ENCODE measurements around the gene NOXA1.
"Not testable (repeated sequence)": the region's sequence is repeated elsewhere in the genome, so short reads cannot be mapped to it uniquely, and the experiment has no call there.

NOXA1 gene, protein sequence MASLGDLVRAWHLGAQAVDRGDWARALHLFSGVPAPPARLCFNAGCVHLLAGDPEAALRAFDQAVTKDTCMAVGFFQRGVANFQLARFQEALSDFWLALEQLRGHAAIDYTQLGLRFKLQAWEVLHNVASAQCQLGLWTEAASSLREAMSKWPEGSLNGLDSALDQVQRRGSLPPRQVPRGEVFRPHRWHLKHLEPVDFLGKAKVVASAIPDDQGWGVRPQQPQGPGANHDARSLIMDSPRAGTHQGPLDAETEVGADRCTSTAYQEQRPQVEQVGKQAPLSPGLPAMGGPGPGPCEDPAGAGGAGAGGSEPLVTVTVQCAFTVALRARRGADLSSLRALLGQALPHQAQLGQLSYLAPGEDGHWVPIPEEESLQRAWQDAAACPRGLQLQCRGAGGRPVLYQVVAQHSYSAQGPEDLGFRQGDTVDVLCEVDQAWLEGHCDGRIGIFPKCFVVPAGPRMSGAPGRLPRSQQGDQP

DNA sequence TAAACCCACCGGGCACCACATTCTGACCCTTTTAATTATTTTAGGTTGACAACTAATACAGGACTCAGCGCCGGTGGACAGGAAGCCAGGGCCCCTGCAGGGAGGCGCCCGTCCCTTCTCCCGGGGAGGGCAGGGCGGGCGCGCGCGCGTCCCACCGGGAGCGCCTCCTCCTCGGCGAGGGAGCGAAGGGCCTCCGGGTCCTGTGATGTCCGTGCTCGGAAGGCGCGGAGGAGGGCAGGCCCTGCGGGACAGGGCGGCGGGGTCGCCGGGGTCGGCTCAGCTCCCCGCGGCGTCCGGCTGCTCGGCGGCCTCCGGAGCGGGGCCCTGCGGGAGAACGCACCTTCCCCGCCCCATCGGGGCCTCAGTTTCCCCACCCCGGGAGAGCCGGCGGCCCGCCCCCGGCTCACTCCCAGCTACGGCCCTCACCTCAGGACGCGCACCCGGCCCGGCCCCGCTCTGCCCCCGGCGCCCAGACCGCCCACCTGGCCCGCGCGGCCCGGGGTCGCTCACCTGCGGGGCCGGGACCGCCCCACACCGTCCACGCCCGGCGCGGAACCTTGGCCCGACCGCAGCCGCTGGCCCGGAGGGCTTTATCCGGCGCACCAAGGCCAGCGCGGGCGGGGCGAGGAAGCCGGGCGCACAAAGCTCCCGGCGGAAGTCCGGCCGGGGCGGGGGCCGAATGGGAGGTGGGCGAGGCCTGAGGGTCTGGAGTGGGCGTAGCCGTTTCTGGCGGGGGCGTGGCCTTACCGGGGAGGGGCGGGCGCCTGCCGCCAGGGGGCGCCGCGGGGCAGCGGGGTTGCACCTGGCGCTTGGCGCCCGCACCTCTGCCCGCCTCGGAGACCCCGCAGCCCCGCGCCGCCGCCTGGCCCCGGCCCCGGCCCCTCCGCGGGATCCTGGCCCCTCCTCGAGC is at the start of gene NOXA1, which contains the start of gene EXD3:
Gene NOXA1, plus strand, starts transcription at position 790 of the 910 bp plus-strand sequence. CDS start 137 bp downstream, outside the sequence.
Gene EXD3, minus strand, starts transcription at position 559 of the 910 bp plus-strand sequence. CDS start 27,805 bp downstream, outside the sequence.
- DNase-seq: peak; percentile 80

- DNase-seq: peak; percentile 70
Observed at GRCh38 chr9:137373611-137373980, 49.6 kb upstream of the NOXA1 start.

GRCh38 chr9:137374131-137374845 is 48.9 kb upstream of the NOXA1 start:
- peak; percentile 47 for DNase-seq

DNA sequence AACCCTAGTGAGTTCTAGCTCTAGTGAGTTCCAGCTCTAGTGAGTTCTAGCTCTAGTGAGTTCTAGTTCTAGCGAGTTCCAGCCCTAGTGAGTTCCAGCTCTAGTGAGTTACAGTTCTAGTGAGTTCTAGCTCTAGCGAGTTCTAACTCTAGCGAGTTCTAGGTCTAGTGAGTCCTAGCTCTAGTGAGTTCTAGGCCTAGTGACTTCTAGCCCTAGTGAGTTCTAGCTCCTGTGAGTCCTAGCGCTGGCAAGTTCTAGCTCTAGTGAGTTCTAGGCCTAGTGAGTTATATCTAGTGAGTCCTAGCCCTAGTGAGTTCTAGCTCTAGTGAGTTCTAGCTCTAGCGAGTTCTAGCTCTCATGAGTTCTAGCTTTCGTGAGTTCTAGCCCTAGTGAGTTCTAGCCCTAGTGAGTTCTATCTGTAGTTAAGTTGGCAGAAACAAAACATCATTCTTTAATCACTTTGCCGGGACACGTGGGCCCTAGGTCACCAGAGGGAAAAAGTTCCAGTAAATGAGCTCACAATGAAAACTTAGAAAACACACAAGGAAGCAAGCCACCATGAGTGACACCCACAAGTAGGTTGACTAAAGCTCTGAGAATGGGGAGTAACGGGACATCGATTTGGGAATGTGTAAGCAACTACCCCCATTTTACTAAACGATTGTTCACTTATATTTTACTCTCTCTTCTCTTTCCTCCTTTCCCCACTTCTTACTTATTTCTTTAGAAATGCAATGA is 47.7 kb upstream of the NOXA1 start:
- no peak for DNase-seq

DNA sequence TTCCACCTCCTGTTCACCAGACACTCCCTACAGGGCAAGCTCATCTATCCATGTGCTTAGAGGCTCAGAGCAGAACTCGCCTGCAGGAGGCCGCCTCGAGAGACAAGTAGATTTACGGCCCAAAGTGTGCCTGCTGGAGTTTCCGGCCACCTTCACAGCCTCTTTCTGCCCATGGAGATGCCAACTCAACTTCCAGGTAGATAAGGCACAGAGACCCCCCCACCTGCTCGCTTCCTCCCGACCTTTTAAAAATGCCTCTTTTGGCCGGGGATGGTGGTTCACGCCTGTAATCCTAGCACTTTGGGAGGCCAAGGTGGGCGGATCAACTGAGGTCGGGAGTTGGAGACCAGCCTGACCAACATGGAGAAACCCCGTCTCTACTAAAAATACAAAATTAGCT is 46.8 kb upstream of the NOXA1 start:
- DNase-seq: no peak

- not testable (repeated sequence) for DNase-seq
Observed at GRCh38 chr9:137378688-137379410, 44.3 kb upstream of the NOXA1 start.

DNA sequence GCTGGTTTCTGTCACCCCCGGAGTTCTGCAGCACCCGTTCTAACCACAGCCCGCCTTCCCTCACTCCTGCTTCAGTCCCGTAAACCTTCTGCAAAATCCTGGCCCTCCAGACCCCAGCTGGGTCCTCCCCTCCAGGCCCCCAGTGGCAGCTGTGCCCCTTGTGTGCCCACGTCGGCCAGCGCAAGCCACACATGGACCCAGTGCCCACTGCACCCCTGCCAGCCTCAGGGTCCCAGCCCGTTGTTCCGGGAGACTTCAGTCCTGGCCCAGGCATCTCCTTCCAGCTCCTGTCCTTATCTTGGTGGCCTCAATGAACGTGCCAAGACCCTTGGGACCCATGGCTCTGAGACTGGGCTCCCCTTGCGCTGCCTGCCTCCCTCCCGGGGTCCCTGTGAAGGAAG is 43.4 kb upstream of the NOXA1 start:
- no peak for DNase-seq

DNA sequence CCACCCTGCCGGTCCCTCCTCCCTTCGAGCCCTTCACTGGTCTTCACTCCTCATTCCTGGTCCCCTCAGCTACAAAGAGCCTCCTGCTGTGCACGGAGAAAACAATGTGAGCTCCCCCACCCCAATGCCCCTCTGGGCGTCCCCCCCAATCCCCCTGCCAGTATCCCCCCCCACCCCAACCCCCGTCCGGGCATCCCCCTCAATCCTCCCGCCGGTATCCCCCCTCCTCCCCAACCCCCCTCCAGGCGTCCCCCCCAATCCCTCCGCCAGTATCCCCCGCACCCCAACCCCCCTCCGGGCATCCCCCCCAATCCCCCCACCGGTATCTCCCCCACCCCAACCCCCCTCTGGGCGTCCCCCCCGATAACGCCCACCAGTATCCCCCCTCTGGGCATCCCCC is 43.0 kb upstream of the NOXA1 start:
- DNase-seq: no peak

GRCh38 chr9:137380606-137381005 is 42.6 kb upstream of the NOXA1 start:
- DNase-seq: no peak

DNA sequence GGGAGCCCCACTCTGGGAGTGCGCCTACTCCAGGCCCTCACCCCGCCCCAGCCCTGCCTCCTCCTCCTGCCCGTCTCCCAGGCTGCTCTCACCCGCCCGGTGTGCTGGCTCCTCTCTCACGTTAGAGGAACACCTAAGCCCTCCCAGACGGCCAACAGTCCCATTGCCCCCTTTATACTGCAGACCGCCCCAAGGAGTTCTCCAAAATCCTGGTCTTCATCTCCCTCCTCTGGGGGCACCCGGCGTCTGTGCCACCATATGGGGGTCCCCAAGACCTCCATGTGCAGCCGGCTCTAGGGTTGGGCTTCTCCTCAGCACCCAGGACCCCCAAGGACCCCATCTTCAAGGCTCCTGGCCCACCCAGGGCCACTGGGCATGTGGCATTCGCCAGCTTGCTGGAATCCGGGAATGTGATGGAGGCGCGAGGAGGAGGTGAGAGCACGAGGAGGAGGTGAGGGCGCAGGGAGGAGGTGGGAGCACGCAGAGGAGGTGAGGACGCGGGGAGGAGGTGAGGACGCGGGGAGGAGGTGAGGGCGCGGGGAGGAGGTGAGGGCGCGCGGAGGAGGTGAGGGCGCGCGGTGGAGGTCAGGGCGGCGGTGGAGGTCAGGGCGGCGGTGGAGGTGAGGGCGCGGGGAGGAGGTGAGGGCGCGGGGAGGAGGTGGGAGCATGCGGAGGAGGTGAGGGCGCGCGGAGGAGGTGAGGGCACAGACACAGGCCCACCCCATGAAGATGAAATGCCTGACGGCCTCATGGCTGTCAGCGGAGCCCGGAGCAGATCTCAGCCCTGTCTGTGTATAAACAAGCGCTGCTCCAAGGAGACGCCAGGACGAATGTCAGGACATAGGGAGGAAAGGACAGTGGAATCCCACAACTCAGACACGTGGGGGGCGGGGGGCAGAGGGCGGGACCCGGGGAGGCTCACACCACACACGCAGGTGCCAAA is 41.4 kb upstream of the NOXA1 start:
- no peak for DNase-seq

DNA sequence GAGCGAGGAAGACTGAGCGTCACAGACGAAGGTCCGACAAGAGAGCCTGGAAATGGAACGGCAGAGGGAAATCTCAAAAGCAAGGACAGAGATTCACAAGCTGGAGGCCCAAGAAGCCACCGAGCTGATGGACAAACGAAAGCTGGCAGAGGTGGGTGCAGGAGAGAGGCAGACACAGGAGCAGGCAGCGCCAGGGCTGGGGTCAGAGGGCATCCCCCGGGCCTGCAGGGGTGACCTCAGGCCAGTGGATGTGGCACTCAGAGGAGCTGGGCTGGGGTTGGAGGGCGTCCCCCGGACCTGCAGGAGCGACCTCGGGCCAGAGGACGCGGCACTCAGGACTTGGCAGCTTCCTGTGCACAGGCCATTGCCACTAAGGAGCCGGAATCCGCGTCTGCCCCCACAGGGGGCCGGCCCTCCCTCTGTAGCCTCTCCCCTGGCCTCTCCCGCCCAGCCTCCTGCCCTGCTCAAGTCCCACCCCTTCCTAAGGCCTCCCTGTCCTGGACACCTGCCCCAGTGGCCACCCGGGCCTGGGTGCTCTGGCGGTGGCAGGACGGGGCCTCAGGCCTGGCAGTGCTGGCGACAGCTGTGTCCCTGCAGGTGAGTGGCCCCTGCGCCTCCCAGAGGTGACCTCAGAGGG is 40.6 kb upstream of the NOXA1 start:
- DNase-seq: no peak

GRCh38 chr9:137383081-137383783 is 40.0 kb upstream of the NOXA1 start:
- peak; percentile 38 for DNase-seq

DNA sequence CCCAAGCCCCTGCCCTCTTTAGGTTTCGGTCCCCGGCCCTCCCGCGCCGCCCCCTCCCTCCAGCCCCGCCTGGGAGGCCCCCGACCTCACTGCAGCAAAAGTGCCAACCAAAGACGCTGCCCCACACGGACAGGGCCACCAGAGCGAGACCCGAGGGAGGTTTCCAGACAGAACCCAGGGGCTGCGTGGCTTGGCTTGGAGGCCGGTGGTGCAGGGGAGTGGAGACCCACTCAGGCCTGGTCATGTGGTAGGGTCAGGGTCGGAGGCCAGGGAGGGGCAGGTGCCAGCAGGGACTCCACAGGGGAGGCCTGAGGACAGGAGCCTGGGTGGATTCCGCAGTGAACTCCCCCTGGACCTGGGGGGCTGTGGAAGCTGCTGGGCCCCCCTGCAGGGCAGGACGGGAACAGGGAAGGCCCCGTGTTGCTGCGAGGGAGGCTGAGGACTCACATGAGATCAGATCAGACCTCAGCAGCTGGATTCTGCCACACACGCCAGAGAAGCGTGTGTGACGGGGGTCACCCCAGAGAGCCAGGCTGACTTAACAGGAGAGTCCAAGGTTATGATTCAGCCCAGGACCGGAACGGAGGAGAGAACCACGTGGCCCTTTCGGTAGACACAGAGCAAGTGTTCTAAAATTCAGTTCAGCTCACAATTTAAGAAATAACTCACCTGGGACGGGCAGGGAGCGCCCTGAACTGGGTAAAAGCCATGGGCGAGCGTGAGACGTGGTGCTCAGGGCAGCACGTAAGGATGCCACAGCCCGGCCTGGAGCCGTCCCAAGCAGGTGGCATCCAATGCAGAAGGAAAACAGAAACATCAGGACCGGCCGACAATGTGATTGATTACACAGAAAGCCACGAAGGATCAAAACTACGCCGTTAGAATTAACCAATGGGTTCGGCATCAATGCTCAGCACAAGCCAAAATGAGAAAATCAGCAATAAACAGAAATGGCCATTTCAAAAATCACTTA is 39.1 kb upstream of the NOXA1 start:
- DNase-seq: no peak

- no peak for DNase-seq
Observed at GRCh38 chr9:137385061-137385655, 38.0 kb upstream of the NOXA1 start.

- DNase-seq: not testable (repeated sequence)
Observed at GRCh38 chr9:137386507-137387113, 36.6 kb upstream of the NOXA1 start.

GRCh38 chr9:137387114-137387890 is 35.9 kb upstream of the NOXA1 start:
- DNase-seq: no peak

Measured in retina (tissue), 1 donor.